HL-60 (cell line): ENCODE measurements around the gene CFAP251.

Source experiments
- CTCF ChIP-seq: IDR thresholded peaks from one replicate; pipeline ENCODE4 v1.5.1; 2011; ENCODE audit warnings: low read length, control low read depth, inconsistent platforms; ENCODE audit not compliant: insufficient read depth
- GABPA ChIP-seq: IDR thresholded peaks from 2 replicates; pipeline ENCODE4 v1.6.1; 2012; ENCODE audit warnings: low read depth
- POLR2AphosphoS5 ChIP-seq: IDR thresholded peaks from 2 replicates; pipeline ENCODE4 v1.6.1; 2012; ENCODE audit warnings: low read depth
- REST ChIP-seq: IDR thresholded peaks from 2 replicates; pipeline ENCODE4 v1.6.1; 2012; ENCODE audit warnings: low read depth; ENCODE audit not compliant: insufficient replicate concordance
- SPI1 ChIP-seq: IDR thresholded peaks from 2 replicates; pipeline ENCODE4 v1.6.1; 2012; ENCODE audit warnings: low read depth, mild to moderate bottlenecking, borderline replicate concordance

GRCh38 chr12:122031342-122032216, 113.2 kb downstream of the CFAP251 start:
- TF ChIP-seq CTCF = peak; percentile 58
- TF ChIP-seq POLR2AphosphoS5 = no peak
- TF ChIP-seq REST = no peak
- no peak for TF ChIP-seq GABPA
- TF ChIP-seq SPI1 = no peak
